Measurements from ENCODE around the gene GOLM1. TPM values are rescaled to one million over a fixed set of nuclear protein-coding genes. Genes with fewer than 3 reads are reported as not detected.

Gene GOLM1
- total RNA-seq, 4 donors from 2014 or later: 2.9 to 8.6 (median 7.6) TPM

DNA sequence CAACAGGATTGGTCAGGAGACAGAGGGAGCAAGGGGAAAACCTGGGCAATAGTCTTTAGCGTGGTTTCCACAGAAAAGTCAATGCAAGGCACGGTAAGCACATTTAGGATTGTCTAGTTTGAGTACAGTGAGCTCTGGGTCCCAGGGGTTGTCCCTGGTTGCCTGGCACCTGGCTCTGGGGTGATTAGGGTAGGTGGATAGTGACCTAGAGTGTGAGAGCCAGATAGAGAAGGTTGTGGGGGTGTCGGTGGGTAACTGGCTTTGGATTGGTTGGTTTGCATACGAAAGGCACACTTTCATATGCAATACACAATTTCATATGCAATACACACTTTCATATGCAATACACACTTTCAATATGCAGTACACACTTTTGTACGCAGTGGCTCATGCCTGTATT is 20.1 kb upstream of the GOLM1 start:
- Histone ChIP-seq H3K36me3 (no peaks in the 10 kb centered on the region), H3K4me3 (no peak overlapping the region), H3K4me1 (no peaks in the 10 kb centered on the region), H3K27ac (replicated peaks in 1 of 4) (no peak overlapping the region), H3K27me3 (no peaks in the 10 kb centered on the region), H3K9me3 (no peaks in the 10 kb centered on the region)
- no peak for DNase-seq (ENCODE audit: extremely low spot score)
- TF ChIP-seq POLR2AphosphoS5 (IDR thresholded peaks at IDR 0.05): no peak
- intact Hi-C loops (cut with DNase I): no loop called here
- 95% methylated on average over 5 of the region's 5 CpGs for WGBS

DNA sequence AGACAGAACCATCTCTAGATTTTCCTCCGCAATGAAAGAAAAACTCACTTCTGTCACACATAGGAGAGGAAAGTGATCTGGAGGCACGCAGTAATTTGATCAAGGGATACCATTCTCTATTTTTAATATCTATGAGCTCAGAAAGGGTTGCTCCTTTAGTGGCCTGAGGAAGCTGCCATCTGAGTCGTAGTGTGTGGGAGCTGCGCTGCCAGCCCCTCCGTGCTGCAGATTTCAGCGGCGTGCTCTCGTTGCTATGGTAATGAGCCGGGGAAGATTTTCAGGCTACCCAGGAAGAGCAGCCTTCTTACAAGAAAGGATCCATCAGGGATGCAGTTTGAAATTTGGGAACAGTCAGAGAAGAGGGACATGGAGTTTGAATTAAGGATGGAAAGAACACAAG is 17.1 kb upstream of the GOLM1 start:
- no peaks in the 10 kb centered on the region for H3K27me3 ChIP-seq
- TF ChIP-seq EP300 (IDR thresholded peaks at IDR 0.05) (no peak), POLR2AphosphoS5 (IDR thresholded peaks at IDR 0.05) (no peak), POLR2A (IDR thresholded peaks at IDR 0.05; ENCODE audit: low read depth) (no peak)
- TF ChIP-seq, protein P1, sequence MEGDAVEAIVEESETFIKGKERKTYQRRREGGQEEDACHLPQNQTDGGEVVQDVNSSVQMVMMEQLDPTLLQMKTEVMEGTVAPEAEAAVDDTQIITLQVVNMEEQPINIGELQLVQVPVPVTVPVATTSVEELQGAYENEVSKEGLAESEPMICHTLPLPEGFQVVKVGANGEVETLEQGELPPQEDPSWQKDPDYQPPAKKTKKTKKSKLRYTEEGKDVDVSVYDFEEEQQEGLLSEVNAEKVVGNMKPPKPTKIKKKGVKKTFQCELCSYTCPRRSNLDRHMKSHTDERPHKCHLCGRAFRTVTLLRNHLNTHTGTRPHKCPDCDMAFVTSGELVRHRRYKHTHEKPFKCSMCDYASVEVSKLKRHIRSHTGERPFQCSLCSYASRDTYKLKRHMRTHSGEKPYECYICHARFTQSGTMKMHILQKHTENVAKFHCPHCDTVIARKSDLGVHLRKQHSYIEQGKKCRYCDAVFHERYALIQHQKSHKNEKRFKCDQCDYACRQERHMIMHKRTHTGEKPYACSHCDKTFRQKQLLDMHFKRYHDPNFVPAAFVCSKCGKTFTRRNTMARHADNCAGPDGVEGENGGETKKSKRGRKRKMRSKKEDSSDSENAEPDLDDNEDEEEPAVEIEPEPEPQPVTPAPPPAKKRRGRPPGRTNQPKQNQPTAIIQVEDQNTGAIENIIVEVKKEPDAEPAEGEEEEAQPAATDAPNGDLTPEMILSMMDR (IDR thresholded peaks at IDR 0.05): no peak
- H3K4me3 ChIP-seq: no peak overlapping the region
- H3K4me1 ChIP-seq: no peaks in the 10 kb centered on the region
- WGBS: 92% methylated on average over 9 of the region's 9 CpGs
- H3K36me3 ChIP-seq: no peaks in the 10 kb centered on the region
- DNase-seq (ENCODE audit: extremely low spot score): no peak
- intact Hi-C loops (cut with DNase I): no loop called here
- H3K27ac ChIP-seq (replicated peaks in 1 of 4): no peak overlapping the region
- no peaks in the 10 kb centered on the region for H3K9me3 ChIP-seq

DNA sequence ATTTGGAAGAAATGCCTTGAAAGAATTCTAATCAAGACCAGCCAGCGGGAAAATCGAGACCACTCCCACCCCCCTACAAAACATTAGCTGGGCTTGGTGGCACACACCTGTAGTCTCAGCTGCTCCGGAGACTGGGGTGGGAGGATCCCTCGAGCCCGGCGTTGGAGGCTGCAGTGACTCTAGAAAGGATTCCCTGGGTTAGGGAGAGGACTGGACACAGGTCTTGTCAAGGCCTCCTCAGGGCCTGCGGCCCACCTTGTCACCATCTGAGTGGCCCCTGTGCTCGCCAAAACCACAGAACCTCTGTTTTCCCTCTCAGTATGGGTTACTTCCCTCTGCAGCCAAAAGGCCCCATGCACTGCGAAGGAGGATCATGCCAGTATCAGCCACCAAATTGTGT is 16.5 kb upstream of the GOLM1 start:
- H3K27me3 ChIP-seq: no peaks in the 10 kb centered on the region
- H3K27ac ChIP-seq (replicated peaks in 1 of 4): no peak overlapping the region
- H3K4me1 ChIP-seq: no peaks in the 10 kb centered on the region
- no peak overlapping the region for H3K4me3 ChIP-seq
- WGBS: 92% methylated on average over 9 of the region's 9 CpGs
- no peaks in the 10 kb centered on the region for H3K9me3 ChIP-seq
- DNase-seq (ENCODE audit: extremely low spot score): no peak
- intact Hi-C loops (cut with DNase I): no loop called here
- H3K36me3 ChIP-seq: no peaks in the 10 kb centered on the region
- TF ChIP-seq POLR2AphosphoS5 (IDR thresholded peaks at IDR 0.05): no peak
- TF ChIP-seq POLR2A (IDR thresholded peaks at IDR 0.05; ENCODE audit: low read depth): no peak
- TF ChIP-seq, protein P1 (IDR thresholded peaks at IDR 0.05): no peak
- TF ChIP-seq EP300 (IDR thresholded peaks at IDR 0.05): no peak

GRCh38 chr9:86112057-86112456 is 12.7 kb upstream of the GOLM1 start:
- Histone ChIP-seq H3K4me3 (no peak overlapping the region), H3K27me3 (no peaks in the 10 kb centered on the region), H3K36me3 (no peaks in the 10 kb centered on the region), H3K4me1 (no peaks in the 10 kb centered on the region), H3K9me3 (no peaks in the 10 kb centered on the region), H3K27ac (replicated peaks in 1 of 4) (no peak overlapping the region)
- intact Hi-C loops (cut with DNase I): no loop called here
- TF ChIP-seq POLR2AphosphoS5 (IDR thresholded peaks at IDR 0.05) (no peak), EP300 (IDR thresholded peaks at IDR 0.05) (no peak), POLR2A (IDR thresholded peaks at IDR 0.05; ENCODE audit: low read depth) (no peak)
- TF ChIP-seq, protein P1 (IDR thresholded peaks at IDR 0.05): no peak
- no peak for DNase-seq (ENCODE audit: extremely low spot score)
- 100% methylated on average over 2 of the region's 5 CpGs for WGBS

DNA sequence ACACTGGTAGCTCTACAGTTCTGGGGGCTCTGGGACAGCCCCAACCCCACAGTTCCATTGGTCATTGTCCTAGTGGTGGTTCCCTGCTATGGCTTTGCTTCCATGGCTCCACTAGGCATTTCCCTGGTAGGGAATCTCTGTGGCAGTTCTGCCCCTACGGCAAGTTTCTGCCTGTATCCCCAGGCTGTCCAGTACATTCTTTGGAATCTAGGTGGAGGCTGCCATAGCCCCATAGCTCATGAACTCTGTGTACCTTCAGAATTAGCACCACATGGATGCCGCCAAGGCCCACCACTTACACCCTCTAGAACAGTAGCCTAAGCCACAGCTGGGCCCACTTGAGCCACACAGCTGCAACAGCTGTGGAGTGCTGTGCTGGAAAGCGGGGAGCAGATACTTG is 3.3 kb upstream of the GOLM1 start:
- Histone ChIP-seq H3K9me3 (no peaks in the 10 kb centered on the region), H3K4me3 (no peak overlapping the region), H3K27me3 (no peaks in the 10 kb centered on the region), H3K36me3 (no peaks in the 10 kb centered on the region), H3K4me1 (peaks cover 7 to 19% (median 14%) of the 10 kb centered on the region in 4 donors), H3K27ac (replicated peaks in 1 of 4) (no peak overlapping the region)
- intact Hi-C loops (cut with DNase I): no loop called here
- 90% methylated on average over 3 of the region's 3 CpGs for WGBS
- DNase-seq (ENCODE audit: extremely low spot score): no peak
- TF ChIP-seq, protein P1 (IDR thresholded peaks at IDR 0.05): no peak
- TF ChIP-seq POLR2A (IDR thresholded peaks at IDR 0.05; ENCODE audit: low read depth) (no peak), EP300 (IDR thresholded peaks at IDR 0.05) (no peak), POLR2AphosphoS5 (IDR thresholded peaks at IDR 0.05) (no peak)
